H9 (cell line): ENCODE data around the gene CDH22. TPM values are rescaled to one million over a fixed set of nuclear protein-coding genes. Genes with fewer than 3 reads are reported as not detected.

Experiments used
- DNase-seq: peaks from one replicate; pipeline ENCODE4 v3.0.0-alpha.2; 2017
- H2AFZ ChIP-seq: one replicate; pipeline ENCODE4 v1.6.1; 2013; ENCODE audit warnings: mild to moderate bottlenecking, low read length, control low read depth, moderate library complexity
- H2AK5ac ChIP-seq: 2 replicates; pipeline ENCODE4 v1.6.1; 2013; ENCODE audit warnings: low read length, control low read depth, mixed read lengths; ENCODE audit not compliant: insufficient read length
- H2BK120ac ChIP-seq: one replicate; pipeline ENCODE4 v1.6.1; 2013; ENCODE audit warnings: low read depth, mild to moderate bottlenecking, low read length, control low read depth, inconsistent platforms; ENCODE audit not compliant: poor library complexity, severe bottlenecking
- H2BK12ac ChIP-seq: 2 replicates; pipeline ENCODE4 v1.6.1; 2013; ENCODE audit warnings: low read length, control low read depth, mixed read lengths, low read depth; ENCODE audit not compliant: insufficient read length
- H2BK15ac ChIP-seq: 2 replicates; pipeline ENCODE4 v1.6.1; 2013; ENCODE audit warnings: low read depth, low read length, control low read depth
- H2BK20ac ChIP-seq: one replicate; pipeline ENCODE4 v1.6.1; 2013; ENCODE audit warnings: low read depth, mild to moderate bottlenecking, low read length, control low read depth, inconsistent platforms; ENCODE audit not compliant: poor library complexity, severe bottlenecking
- H2BK5ac ChIP-seq: 2 replicates; pipeline ENCODE4 v1.6.1; 2013; ENCODE audit warnings: low read length, control low read depth, mixed read lengths; ENCODE audit not compliant: insufficient read length
- H3K14ac ChIP-seq: 2 replicates; pipeline ENCODE4 v1.6.1; 2013; ENCODE audit warnings: low read length, control low read depth; ENCODE audit not compliant: insufficient read depth
- H3K18ac ChIP-seq: 2 replicates; pipeline ENCODE4 v1.6.1; 2013; ENCODE audit warnings: low read depth, mild to moderate bottlenecking, mixed read lengths, low read length, control low read depth; ENCODE audit not compliant: insufficient read length
- H3K23ac ChIP-seq: 2 replicates; pipeline ENCODE4 v1.6.1; 2013; ENCODE audit warnings: low read length, control low read depth, mixed read lengths, low read depth; ENCODE audit not compliant: insufficient read length
- H3K23me2 ChIP-seq: 2 replicates; pipeline ENCODE4 v1.6.1; 2013; ENCODE audit warnings: low read depth, mild to moderate bottlenecking, mixed read lengths, low read length, control low read depth; ENCODE audit not compliant: insufficient read length, poor library complexity, severe bottlenecking
- H3K27ac ChIP-seq: 2 replicates; pipeline ENCODE4 v1.5.1; 2013; ENCODE audit warnings: low read length, control low read depth, mixed read lengths, low read depth; ENCODE audit not compliant: insufficient read length
- H3K27me3 ChIP-seq: 2 replicates; pipeline ENCODE4 v1.6.1; 2013; ENCODE audit warnings: low read length, control low read depth, inconsistent platforms; ENCODE audit not compliant: insufficient read depth
- H3K4ac ChIP-seq: 2 replicates; pipeline ENCODE4 v1.6.1; 2013; ENCODE audit warnings: low read depth, mild to moderate bottlenecking, control low read depth, inconsistent platforms, low read length, moderate library complexity
- H3K4me1 ChIP-seq: 2 replicates; pipeline ENCODE4 v1.6.1; 2013; ENCODE audit warnings: low read length, control low read depth, inconsistent platforms; ENCODE audit not compliant: insufficient read depth
- H3K4me2 ChIP-seq: 2 replicates; pipeline ENCODE4 v1.6.1; 2013; ENCODE audit warnings: low read length, control low read depth, mixed read lengths; ENCODE audit not compliant: insufficient read length, insufficient read depth
- H3K56ac ChIP-seq: 2 replicates; pipeline ENCODE4 v1.6.1; 2013; ENCODE audit warnings: low read depth, mild to moderate bottlenecking, mixed read lengths, low read length, control low read depth; ENCODE audit not compliant: insufficient read length
- H3K79me1 ChIP-seq: 2 replicates; pipeline ENCODE4 v1.6.1; 2013; ENCODE audit warnings: low read depth, mild to moderate bottlenecking, moderate library complexity, low read length, control low read depth, inconsistent platforms; ENCODE audit not compliant: insufficient read depth, poor library complexity, severe bottlenecking
- H3K79me2 ChIP-seq: 2 replicates; pipeline ENCODE4 v1.6.1; 2013; ENCODE audit warnings: low read length, control low read depth, inconsistent platforms; ENCODE audit not compliant: insufficient read depth
- H3K9ac ChIP-seq: 2 replicates; pipeline ENCODE4 v1.6.1; 2013; ENCODE audit warnings: low read length, control low read depth, mixed read lengths; ENCODE audit not compliant: insufficient read length; ENCODE audit errors: extremely low read depth
- H3K9me3 ChIP-seq: one replicate; pipeline ENCODE4 v1.6.1; 2013; ENCODE audit warnings: low read depth, low read length, inconsistent platforms; ENCODE audit not compliant: control insufficient read depth
- H3T11ph ChIP-seq: one replicate; pipeline ENCODE4 v1.6.1; 2013; ENCODE audit warnings: mild to moderate bottlenecking, low read length, control low read depth, inconsistent platforms
- H4K20me1 ChIP-seq: one replicate; pipeline ENCODE4 v1.6.1; 2013; ENCODE audit not compliant: control insufficient read depth, insufficient read length, insufficient read depth
- H4K5ac ChIP-seq: 2 replicates; pipeline ENCODE4 v1.6.1; 2013; ENCODE audit warnings: low read depth, mild to moderate bottlenecking, mixed read lengths, low read length, control low read depth; ENCODE audit not compliant: insufficient read length
- H4K8ac ChIP-seq: replicated peaks from 2 replicates; pipeline ENCODE4 v1.6.1; 2013; ENCODE audit warnings: low read length, control low read depth, mixed read lengths, low read depth; ENCODE audit not compliant: insufficient read length
- H4K91ac ChIP-seq: 2 replicates; pipeline ENCODE4 v1.6.1; 2013; ENCODE audit warnings: low read depth, mild to moderate bottlenecking, moderate library complexity, mixed read lengths, low read length, control low read depth; ENCODE audit not compliant: insufficient read length
- H3K27ac Mint-ChIP-seq, 3 experiments: 2 replicates in 2 of 3; 3 replicates in 1 of 3; pipeline ENCODE4 v1.8.0; 2020 to 2021; ENCODE audit warnings: mixed read lengths in 3 of 3, mild to moderate bottlenecking in 1 of 3, moderate library complexity in 1 of 3
- H3K27me3 Mint-ChIP-seq: 2 replicates; pipeline ENCODE4 v1.8.0; 2021; ENCODE audit warnings: low read depth, mild to moderate bottlenecking, moderate library complexity, mixed read lengths
- H3K36me3 Mint-ChIP-seq, 3 experiments: 2 replicates in 2 of 3; 3 replicates in 1 of 3; pipeline ENCODE4 v1.8.0; 2020 to 2021; ENCODE audit warnings: low read depth in 3 of 3, mixed read lengths in 3 of 3; ENCODE audit not compliant: insufficient read depth in 1 of 3
- H3K4me1 Mint-ChIP-seq, 2 experiments: 2 replicates each; pipeline ENCODE4 v1.8.0; 2020; ENCODE audit warnings: mixed read lengths in 2 of 2
- H3K4me3 Mint-ChIP-seq, 2 experiments: 2 replicates in 1 of 2; 3 replicates in 1 of 2; pipeline ENCODE4 v1.8.0; 2020 to 2021; ENCODE audit warnings: mild to moderate bottlenecking in 2 of 2, mixed read lengths in 2 of 2, moderate library complexity in 1 of 2
- H3K9me3 Mint-ChIP-seq, 2 experiments: 2 replicates in 1 of 2; 3 replicates in 1 of 2; pipeline ENCODE4 v1.8.0; 2020; ENCODE audit warnings: mild to moderate bottlenecking in 2 of 2, mixed read lengths in 2 of 2, moderate library complexity in 1 of 2
- total RNA-seq: library from RNA; stranded (reverse); gene quantifications from 2 replicates; pipeline ENCODE4 v1.2.1, GENCODE V29; 2021
- TF ChIP-seq, protein P1 (sequence below): fragments of 200-600 bp; sonication (generic); conservative IDR thresholded peaks from 3 replicates; pipeline ENCODE4 v1.8.0; 2021; ENCODE audit warnings: antibody characterized with exemption, mild to moderate bottlenecking

The CDH22 gene
- total RNA-seq, 1 experiment from 2014 or later: not detected

DNA sequence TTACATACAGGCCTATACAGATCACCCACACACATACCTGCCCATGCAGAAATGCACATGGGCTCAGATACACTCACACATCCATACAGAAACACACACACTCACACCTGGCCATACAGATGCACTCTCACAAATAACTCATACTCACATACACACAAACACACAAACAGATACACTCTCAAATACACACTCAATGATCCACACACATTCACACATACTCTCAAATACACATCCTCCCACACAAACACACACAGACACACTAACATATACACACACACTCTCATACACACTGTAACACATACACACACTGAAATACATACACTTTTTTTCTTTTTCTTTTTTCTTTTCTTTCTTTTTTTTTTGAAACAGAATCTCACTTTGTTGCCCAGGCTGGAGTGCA is 90.7 kb downstream of the CDH22 start:
- Histone ChIP-seq H3K23ac (no peak overlapping the region), H2BK120ac (no peak overlapping the region), H2AFZ (no peak overlapping the region), H4K91ac (no peak overlapping the region), H4K20me1 (no peaks in the 10 kb centered on the region), H3K4me1 (no peaks in the 10 kb centered on the region; the same call in 1 of the 2 replicates), H3T11ph (no peak overlapping the region), H2BK5ac (no peak overlapping the region), H4K8ac (no peak overlapping the region), H2AK5ac (no peak overlapping the region), H2BK15ac (no peak overlapping the region), H3K18ac (no peak overlapping the region), H2BK12ac (no peak overlapping the region), H3K27ac (no peak overlapping the region), H3K14ac (no peak overlapping the region), H3K9ac (no peak overlapping the region), H3K27me3 (no peaks in the 10 kb centered on the region), H3K79me2 (no peaks in the 10 kb centered on the region), H3K23me2 (no peaks in the 10 kb centered on the region), H4K5ac (no peak overlapping the region), H3K4me2 (no peak overlapping the region), H3K79me1 (no peaks in the 10 kb centered on the region), H2BK20ac (no peak overlapping the region), H3K4ac (no peak overlapping the region), H3K56ac (no peak overlapping the region), H3K9me3 (no peaks in the 10 kb centered on the region)
- TF ChIP-seq, protein P1, sequence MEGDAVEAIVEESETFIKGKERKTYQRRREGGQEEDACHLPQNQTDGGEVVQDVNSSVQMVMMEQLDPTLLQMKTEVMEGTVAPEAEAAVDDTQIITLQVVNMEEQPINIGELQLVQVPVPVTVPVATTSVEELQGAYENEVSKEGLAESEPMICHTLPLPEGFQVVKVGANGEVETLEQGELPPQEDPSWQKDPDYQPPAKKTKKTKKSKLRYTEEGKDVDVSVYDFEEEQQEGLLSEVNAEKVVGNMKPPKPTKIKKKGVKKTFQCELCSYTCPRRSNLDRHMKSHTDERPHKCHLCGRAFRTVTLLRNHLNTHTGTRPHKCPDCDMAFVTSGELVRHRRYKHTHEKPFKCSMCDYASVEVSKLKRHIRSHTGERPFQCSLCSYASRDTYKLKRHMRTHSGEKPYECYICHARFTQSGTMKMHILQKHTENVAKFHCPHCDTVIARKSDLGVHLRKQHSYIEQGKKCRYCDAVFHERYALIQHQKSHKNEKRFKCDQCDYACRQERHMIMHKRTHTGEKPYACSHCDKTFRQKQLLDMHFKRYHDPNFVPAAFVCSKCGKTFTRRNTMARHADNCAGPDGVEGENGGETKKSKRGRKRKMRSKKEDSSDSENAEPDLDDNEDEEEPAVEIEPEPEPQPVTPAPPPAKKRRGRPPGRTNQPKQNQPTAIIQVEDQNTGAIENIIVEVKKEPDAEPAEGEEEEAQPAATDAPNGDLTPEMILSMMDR: no peak
- Mint-ChIP-seq H3K36me3 (no peaks in the 10 kb centered on the region), H3K4me3 (no peak overlapping the region), H3K9me3 (no peaks in the 10 kb centered on the region; a peak in 2 of 5 replicates), H3K27me3 (peaks cover 8% of the 10 kb centered on the region), H3K27ac (no peak overlapping the region), H3K4me1 (peaks cover 41 to 46% of the 10 kb centered on the region in 2 experiments)
- no peak for DNase-seq
